ENCODE measurements around the gene CST3.

DNA sequence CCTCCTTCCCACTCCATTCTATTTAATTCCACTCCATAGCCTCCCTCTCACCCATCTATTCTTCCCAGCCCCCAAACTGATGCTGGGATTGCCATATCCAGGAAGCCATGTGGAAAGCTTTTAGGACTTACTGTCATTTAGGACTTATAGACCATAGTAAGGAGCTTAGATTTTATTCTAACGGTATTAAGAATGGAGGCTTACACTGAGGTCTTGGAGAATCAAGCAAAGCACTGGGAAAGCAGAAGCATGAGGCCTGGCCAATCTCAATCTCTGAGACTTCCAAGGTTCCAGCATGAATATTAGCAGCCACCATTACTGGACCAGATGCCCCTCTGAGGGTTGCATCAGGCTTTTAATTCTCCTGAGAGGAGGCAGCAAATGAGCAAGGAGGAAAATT is 33.4 kb downstream of the CST3 start:
- TF ChIP-seq, protein P1, sequence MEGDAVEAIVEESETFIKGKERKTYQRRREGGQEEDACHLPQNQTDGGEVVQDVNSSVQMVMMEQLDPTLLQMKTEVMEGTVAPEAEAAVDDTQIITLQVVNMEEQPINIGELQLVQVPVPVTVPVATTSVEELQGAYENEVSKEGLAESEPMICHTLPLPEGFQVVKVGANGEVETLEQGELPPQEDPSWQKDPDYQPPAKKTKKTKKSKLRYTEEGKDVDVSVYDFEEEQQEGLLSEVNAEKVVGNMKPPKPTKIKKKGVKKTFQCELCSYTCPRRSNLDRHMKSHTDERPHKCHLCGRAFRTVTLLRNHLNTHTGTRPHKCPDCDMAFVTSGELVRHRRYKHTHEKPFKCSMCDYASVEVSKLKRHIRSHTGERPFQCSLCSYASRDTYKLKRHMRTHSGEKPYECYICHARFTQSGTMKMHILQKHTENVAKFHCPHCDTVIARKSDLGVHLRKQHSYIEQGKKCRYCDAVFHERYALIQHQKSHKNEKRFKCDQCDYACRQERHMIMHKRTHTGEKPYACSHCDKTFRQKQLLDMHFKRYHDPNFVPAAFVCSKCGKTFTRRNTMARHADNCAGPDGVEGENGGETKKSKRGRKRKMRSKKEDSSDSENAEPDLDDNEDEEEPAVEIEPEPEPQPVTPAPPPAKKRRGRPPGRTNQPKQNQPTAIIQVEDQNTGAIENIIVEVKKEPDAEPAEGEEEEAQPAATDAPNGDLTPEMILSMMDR (IDR thresholded peaks at IDR 0.05): no peak
- no peak for TF ChIP-seq EZH2 (IDR thresholded peaks at IDR 0.05; ENCODE audit: borderline replicate concordance, insufficient read depth, low read depth, low read length, poor library complexity, severe bottlenecking)

Data from B cell (primary cell).